Activated CD4-positive, alpha-beta memory T cell treated with anti-CD3 and anti-CD28 coated beads for 36 hours (primary cell): ENCODE data around the gene CTNNBL1. TPM values are rescaled to one million over a fixed set of nuclear protein-coding genes. Genes with fewer than 3 reads are reported as not detected.
A peak's percentile ranks its signal among the peaks of the same experiment; 100 is the strongest.

ENCODE experiments used
- CTCF ChIA-PET: fragments of 350-600 bp; sonication (Branson Sonifier 250); formaldehyde crosslinking; loops from one replicate; lab custom pipeline; 2021; ENCODE audit warnings: antibody characterized with exemption, inconsistent platforms; lab: Charles Lee
- POLR2A ChIA-PET: fragments of 350-600 bp; sonication (Branson Sonifier 250); formaldehyde crosslinking; loops from one replicate; lab custom pipeline; 2021; ENCODE audit warnings: antibody characterized with exemption; lab: Charles Lee
- DNase-seq: peaks from one replicate; pipeline ENCODE4 v3.0.0-alpha.2; 2020
- H3K27ac Mint-ChIP-seq: one replicate; pipeline ENCODE4 v1.8.0; 2021; ENCODE audit warnings: mixed read lengths
- H3K27me3 Mint-ChIP-seq: one replicate; pipeline ENCODE4 v1.8.0; 2021; ENCODE audit warnings: mixed read lengths
- H3K36me3 Mint-ChIP-seq: one replicate; pipeline ENCODE4 v1.8.0; 2021; ENCODE audit warnings: mixed read lengths
- H3K4me1 Mint-ChIP-seq: one replicate; pipeline ENCODE4 v1.8.0; 2021; ENCODE audit warnings: low read depth, mixed read lengths
- H3K4me3 Mint-ChIP-seq: one replicate; pipeline ENCODE4 v1.8.0; 2021; ENCODE audit warnings: mild to moderate bottlenecking, mixed read lengths
- H3K9me3 Mint-ChIP-seq: one replicate; pipeline ENCODE4 v1.8.0; 2021; ENCODE audit warnings: mixed read lengths
- intact Hi-C: fragments of 100-400 bp; cut with micrococcal nuclease; formaldehyde crosslinking; loops from one replicate; pipeline ENCODE4 v1.15.1; 2023
- total RNA-seq, 2 experiments: library from RNA; stranded (reverse); gene quantifications; one replicate each; pipeline ENCODE4 v1.2.3, GENCODE V29; 2021

The CTNNBL1 gene
- 10 to 100 TPM; 72.5 to 76.5 TPM for total RNA-seq

GRCh38 chr20:37693635-37694626 lies at the start of gene CTNNBL1:
Gene CTNNBL1 (plus strand): TSS chr20:37694030. CDS start chr20:37694123, 93 bp downstream.
- peak within 1 kb of the TSS; percentile 90 for H3K4me3 Mint-ChIP-seq
- DNase-seq = peak; percentile 98
- H3K4me1 Mint-ChIP-seq = peaks cover 24% of the 10 kb centered on the region
- ChIA-PET POLR2A (interaction anchor here (0.6 kb wide), 1 partner anchor 611 kb away, joined by 3 read pairs; no protein-coding TSS in a partner anchor), CTCF (no interaction called here)
- no peaks in the 10 kb centered on the region for H3K9me3 Mint-ChIP-seq
- peak within 1 kb of the TSS; percentile 81 for H3K27ac Mint-ChIP-seq
- H3K27me3 Mint-ChIP-seq = peaks cover 13% of the 10 kb centered on the region
- intact Hi-C loops = loop anchor here (2.0 kb wide), 1 partner anchor 51 kb away; no protein-coding TSS in a partner anchor
- peaks cover 11% of the 10 kb centered on the region for H3K36me3 Mint-ChIP-seq

- no peak for DNase-seq
- POLR2A ChIA-PET = no interaction called here
- Mint-ChIP-seq H3K4me1 (peaks cover 3% of the 10 kb centered on the region), H3K4me3 (no peak overlapping the region), H3K27ac (no peak overlapping the region), H3K27me3 (peaks cover 50% of the 10 kb centered on the region), H3K9me3 (no peaks in the 10 kb centered on the region), H3K36me3 (no peaks in the 10 kb centered on the region)
- CTCF ChIA-PET = no interaction called here
- intact Hi-C loops = no loop called here
Measured at GRCh38 chr20:37644605-37645004, 49.2 kb upstream of the CTNNBL1 start.

GRCh38 chr20:37647946-37648345 lies 45.9 kb upstream of the CTNNBL1 start:
- Mint-ChIP-seq H3K27ac (no peak overlapping the region), H3K27me3 (peaks cover 38% of the 10 kb centered on the region), H3K4me3 (no peak overlapping the region), H3K4me1 (peaks cover 3% of the 10 kb centered on the region), H3K36me3 (no peaks in the 10 kb centered on the region), H3K9me3 (no peaks in the 10 kb centered on the region)
- CTCF ChIA-PET = no interaction called here
- intact Hi-C loops = no loop called here
- DNase-seq = no peak
- POLR2A ChIA-PET = no interaction called here

- Mint-ChIP-seq H3K27me3 (peaks cover 38% of the 10 kb centered on the region), H3K4me1 (no peaks in the 10 kb centered on the region), H3K9me3 (no peaks in the 10 kb centered on the region), H3K4me3 (no peak overlapping the region), H3K27ac (no peak overlapping the region), H3K36me3 (no peaks in the 10 kb centered on the region)
- ChIA-PET POLR2A (no interaction called here), CTCF (no interaction called here)
- DNase-seq = no peak
- intact Hi-C loops = no loop called here
Measured at GRCh38 chr20:37649017-37649416, 44.8 kb upstream of the CTNNBL1 start.

- CTCF ChIA-PET = no interaction called here
- no peak for DNase-seq
- Mint-ChIP-seq H3K27me3 (peaks cover 37% of the 10 kb centered on the region), H3K9me3 (no peaks in the 10 kb centered on the region), H3K36me3 (no peaks in the 10 kb centered on the region), H3K4me3 (no peak overlapping the region), H3K4me1 (no peaks in the 10 kb centered on the region), H3K27ac (no peak overlapping the region)
- intact Hi-C loops = loop anchor here (5.0 kb wide), 1 partner anchor 342 kb away; no protein-coding TSS in a partner anchor
- POLR2A ChIA-PET = no interaction called here
Measured at GRCh38 chr20:37649676-37650370, 44.0 kb upstream of the CTNNBL1 start.

GRCh38 chr20:37650661-37651060 lies 43.2 kb upstream of the CTNNBL1 start:
- Mint-ChIP-seq H3K4me1 (no peaks in the 10 kb centered on the region), H3K27ac (no peak overlapping the region), H3K27me3 (peaks cover 32% of the 10 kb centered on the region), H3K9me3 (no peaks in the 10 kb centered on the region), H3K36me3 (no peaks in the 10 kb centered on the region), H3K4me3 (no peak overlapping the region)
- ChIA-PET CTCF (no interaction called here), POLR2A (no interaction called here)
- DNase-seq = no peak
- intact Hi-C loops = loop anchor here (5.0 kb wide), 1 partner anchor 342 kb away; no protein-coding TSS in a partner anchor

GRCh38 chr20:37651932-37652331 lies 41.9 kb upstream of the CTNNBL1 start:
- no peaks in the 10 kb centered on the region for H3K36me3 Mint-ChIP-seq
- ChIA-PET CTCF (no interaction called here), POLR2A (no interaction called here)
- intact Hi-C loops = loop anchor here (5.0 kb wide), 1 partner anchor 340 kb away; no protein-coding TSS in a partner anchor
- H3K27me3 Mint-ChIP-seq = peaks cover 30% of the 10 kb centered on the region
- H3K27ac Mint-ChIP-seq = no peak overlapping the region
- peak; percentile 53 for DNase-seq
- H3K9me3 Mint-ChIP-seq = no peaks in the 10 kb centered on the region
- no peak overlapping the region for H3K4me3 Mint-ChIP-seq
- H3K4me1 Mint-ChIP-seq = no peaks in the 10 kb centered on the region

GRCh38 chr20:37656945-37657344 lies 36.9 kb upstream of the CTNNBL1 start:
- H3K4me1 Mint-ChIP-seq = no peaks in the 10 kb centered on the region
- ChIA-PET POLR2A (no interaction called here), CTCF (no interaction called here)
- peaks cover 7% of the 10 kb centered on the region for H3K27me3 Mint-ChIP-seq
- no peak overlapping the region for H3K27ac Mint-ChIP-seq
- H3K4me3 Mint-ChIP-seq = no peak overlapping the region
- intact Hi-C loops = no loop called here
- DNase-seq = no peak
- no peaks in the 10 kb centered on the region for H3K9me3 Mint-ChIP-seq
- H3K36me3 Mint-ChIP-seq = no peaks in the 10 kb centered on the region

- DNase-seq = no peak
- H3K27ac Mint-ChIP-seq = no peak overlapping the region
- H3K27me3 Mint-ChIP-seq = peaks cover 6% of the 10 kb centered on the region
- no peaks in the 10 kb centered on the region for H3K9me3 Mint-ChIP-seq
- intact Hi-C loops = no loop called here
- H3K4me3 Mint-ChIP-seq = no peak overlapping the region
- POLR2A ChIA-PET = no interaction called here
- CTCF ChIA-PET = no interaction called here
- no peaks in the 10 kb centered on the region for H3K4me1 Mint-ChIP-seq
- no peaks in the 10 kb centered on the region for H3K36me3 Mint-ChIP-seq
Measured at GRCh38 chr20:37657924-37658804, 35.7 kb upstream of the CTNNBL1 start.

- CTCF ChIA-PET = no interaction called here
- Mint-ChIP-seq H3K4me3 (no peak overlapping the region), H3K9me3 (peaks cover 12% of the 10 kb centered on the region), H3K36me3 (peaks cover 2% of the 10 kb centered on the region), H3K4me1 (no peaks in the 10 kb centered on the region), H3K27ac (no peak overlapping the region), H3K27me3 (peaks cover 7% of the 10 kb centered on the region)
- DNase-seq = no peak
- POLR2A ChIA-PET = no interaction called here
- intact Hi-C loops = no loop called here
Measured at GRCh38 chr20:37661519-37661918, 32.3 kb upstream of the CTNNBL1 start.

- Mint-ChIP-seq H3K4me1 (no peaks in the 10 kb centered on the region), H3K27ac (no peak overlapping the region), H3K27me3 (peaks cover 5% of the 10 kb centered on the region), H3K36me3 (peaks cover 2% of the 10 kb centered on the region), H3K4me3 (no peak overlapping the region), H3K9me3 (peaks cover 12% of the 10 kb centered on the region)
- ChIA-PET CTCF (no interaction called here), POLR2A (no interaction called here)
- intact Hi-C loops = no loop called here
- DNase-seq = no peak
Measured at GRCh38 chr20:37662308-37662707, 31.5 kb upstream of the CTNNBL1 start.
